WTC11 (cell line): Measurements from ENCODE around the gene MYCBP.

Experiments
- CTCF ChIP-seq: fragments of 200-600 bp; IDR thresholded peaks from 2 replicates; pipeline ENCODE4 v1.8.0; 2022; ENCODE audit warnings: antibody characterized with exemption
- E2F1 ChIP-seq: sonication (generic); formaldehyde crosslinking; IDR thresholded peaks from 2 replicates; pipeline ENCODE4 v1.8.0; 2022; ENCODE audit warnings: mild to moderate bottlenecking, missing genetic modification reagents
- ESRRA ChIP-seq: sonication (generic); formaldehyde crosslinking; IDR thresholded peaks from 2 replicates; pipeline ENCODE4 v1.8.1; 2022; ENCODE audit warnings: mild to moderate bottlenecking, missing genetic modification reagents, borderline replicate concordance
- FOXP1 ChIP-seq: sonication (generic); formaldehyde crosslinking; IDR thresholded peaks from 2 replicates; pipeline ENCODE4 v1.8.0; 2022; ENCODE audit warnings: missing genetic modification reagents, mild to moderate bottlenecking, moderate library complexity, borderline replicate concordance
- USF2 ChIP-seq: sonication (generic); formaldehyde crosslinking; IDR thresholded peaks from 2 replicates; pipeline ENCODE4 v1.8.1; 2023; ENCODE audit warnings: mild to moderate bottlenecking, missing genetic modification reagents, moderate library complexity

- TF ChIP-seq ESRRA (CRISPR knock-in tag) = no peak
- no peak for TF ChIP-seq USF2 (CRISPR knock-in tag)
- no peak for TF ChIP-seq CTCF
- TF ChIP-seq E2F1 (CRISPR knock-in tag) = no peak
- TF ChIP-seq FOXP1 = no peak
Measured at GRCh38 chr1:38888423-38889333, 15.5 kb upstream of the MYCBP start.
